ENCODE data around the gene B4GALT5.
"Not testable (repeated sequence)": the region's sequence is repeated elsewhere in the genome, so short reads cannot be mapped to it uniquely, and the experiment has no call there.

The B4GALT5 gene

DNA sequence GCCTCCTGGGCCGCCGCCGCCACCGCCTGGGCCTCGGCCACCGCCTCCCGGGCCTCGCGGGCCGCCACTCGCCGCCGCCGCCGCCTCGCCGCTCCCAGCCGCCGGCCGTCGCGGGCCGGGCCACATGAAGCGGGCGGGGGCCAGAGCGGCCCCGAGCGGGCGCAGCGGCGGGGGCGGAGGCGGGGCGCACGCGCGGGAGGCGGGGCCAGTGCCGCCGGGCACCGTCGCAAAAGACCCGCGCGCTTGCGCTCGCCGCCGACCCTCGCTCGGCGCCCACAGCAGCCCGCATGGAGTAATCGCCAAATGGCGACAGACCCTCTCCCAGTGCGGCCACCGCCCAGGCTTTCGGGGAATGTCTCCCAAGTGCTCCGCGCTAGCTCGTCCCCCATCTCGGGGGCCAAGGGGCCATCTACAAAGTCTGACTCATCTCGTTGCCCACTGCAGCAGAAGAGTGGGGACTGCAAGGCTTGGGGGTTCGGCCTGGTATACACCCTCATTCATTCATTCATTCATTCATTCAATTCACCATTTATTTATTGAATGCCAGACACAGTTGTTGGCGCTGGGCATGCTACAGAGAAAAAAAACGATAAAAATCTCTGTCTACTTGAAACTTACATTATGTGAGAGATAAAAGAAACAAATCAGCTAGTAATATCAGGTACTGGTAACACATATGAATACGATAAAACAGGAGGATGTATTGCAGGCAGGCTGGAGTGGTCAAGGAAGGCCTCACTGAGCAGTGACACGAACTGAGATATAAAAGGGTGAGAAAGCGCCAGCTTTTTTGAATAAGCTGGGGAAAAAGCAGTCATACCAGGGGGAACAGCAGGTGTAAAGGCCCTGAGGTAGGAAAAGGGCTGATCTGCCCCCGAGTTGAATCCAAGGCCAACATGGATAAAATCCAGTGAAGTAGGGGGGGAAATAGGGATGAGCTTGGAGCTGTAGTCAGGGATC is at the start of gene B4GALT5:
TSS of gene B4GALT5 (minus strand) at position 126 of the 960 bp plus-strand sequence. CDS start 188 bp downstream, outside the sequence.
- peak; percentile 88 for DNase-seq

DNA sequence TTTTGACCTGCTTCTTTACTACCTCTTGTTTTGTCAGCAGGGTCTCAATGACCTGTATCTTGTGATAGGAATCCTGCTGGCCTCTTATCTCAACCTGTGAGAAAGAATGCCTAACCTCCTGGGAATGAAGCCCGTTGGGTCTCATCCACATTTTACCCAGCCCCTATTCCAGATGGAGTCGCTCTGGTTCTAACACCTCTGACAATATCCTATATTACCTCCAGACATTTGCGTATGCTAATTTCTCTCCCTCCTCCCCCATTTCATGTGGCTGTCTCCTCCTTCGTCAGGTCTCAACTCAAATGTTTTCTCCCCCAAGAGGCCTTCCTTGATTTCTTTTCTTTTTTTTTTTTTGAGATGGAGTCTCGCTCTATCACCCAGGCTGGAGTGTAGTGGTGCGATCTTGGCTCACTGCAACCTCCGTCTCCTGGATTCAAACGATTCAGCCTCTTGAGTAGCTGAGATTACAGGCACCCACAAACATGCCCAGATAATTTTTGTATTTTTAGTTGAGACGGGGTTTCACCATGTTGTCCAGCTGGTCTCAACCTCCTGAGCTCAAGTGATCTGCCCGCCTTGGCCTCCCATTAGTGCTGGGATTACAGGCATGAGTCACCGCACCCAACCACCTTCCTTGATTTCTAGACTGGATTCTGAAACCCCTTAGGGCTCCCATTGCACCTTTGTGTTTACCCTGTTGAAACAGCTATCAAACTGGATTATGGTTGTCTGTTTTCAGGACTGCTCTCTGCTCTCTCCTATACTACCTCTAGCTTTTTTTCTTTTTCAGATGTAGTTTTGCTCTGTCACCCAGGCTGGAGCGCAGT is 49.5 kb upstream of the B4GALT5 start:
- DNase-seq: no peak

DNA sequence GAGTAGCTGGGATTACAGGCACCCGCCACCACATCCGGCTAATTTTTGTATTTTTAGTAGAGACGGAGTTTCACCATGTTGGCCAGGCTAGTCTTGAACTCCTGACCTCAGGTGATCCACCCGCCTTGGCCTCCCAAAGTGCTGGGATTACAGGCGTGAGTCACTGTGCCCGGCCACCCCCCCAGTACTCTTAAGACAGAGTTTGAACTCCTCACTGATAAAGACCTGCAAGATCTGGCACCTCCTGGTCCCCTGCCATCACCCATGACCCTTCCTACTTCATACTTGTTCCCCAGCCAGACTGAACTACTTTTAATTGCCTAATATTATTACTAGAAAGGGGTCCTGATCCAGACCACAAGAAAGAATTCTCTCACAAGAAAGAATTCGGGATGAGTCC is 48.2 kb upstream of the B4GALT5 start:
- DNase-seq: not testable (repeated sequence)

DNA sequence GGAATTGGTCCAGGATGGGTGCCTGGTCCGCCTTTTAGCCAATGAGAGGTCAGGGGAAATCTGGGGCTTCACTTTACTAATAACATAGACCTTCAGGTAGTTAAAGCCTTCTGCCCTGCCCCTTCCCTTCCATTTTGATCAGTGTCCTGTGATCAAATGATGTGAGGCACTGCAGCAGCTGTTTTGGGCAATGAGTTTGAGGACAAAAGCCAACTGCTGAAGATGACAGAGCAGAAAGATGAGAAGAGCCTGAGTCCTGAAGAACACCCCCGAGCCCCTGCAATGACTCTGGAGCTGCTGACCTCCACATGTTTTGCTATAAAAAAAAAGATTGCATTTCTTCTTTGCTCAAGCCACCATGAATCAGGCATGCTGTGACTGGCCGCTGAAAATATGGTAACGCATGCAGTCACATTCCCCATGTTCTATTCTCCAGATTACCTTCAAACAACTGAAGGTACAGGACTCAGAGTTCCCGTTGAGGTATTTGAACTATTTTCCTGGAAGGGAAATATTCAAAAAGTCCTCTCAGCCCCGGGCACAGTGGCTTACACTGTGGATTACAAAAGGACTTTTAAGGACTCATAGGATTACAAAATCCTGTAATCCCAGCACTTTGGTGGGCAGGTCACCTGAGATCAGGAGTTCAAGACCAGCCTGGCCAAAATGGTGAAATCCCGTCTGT is 45.7 kb upstream of the B4GALT5 start:
- no peak for DNase-seq

DNA sequence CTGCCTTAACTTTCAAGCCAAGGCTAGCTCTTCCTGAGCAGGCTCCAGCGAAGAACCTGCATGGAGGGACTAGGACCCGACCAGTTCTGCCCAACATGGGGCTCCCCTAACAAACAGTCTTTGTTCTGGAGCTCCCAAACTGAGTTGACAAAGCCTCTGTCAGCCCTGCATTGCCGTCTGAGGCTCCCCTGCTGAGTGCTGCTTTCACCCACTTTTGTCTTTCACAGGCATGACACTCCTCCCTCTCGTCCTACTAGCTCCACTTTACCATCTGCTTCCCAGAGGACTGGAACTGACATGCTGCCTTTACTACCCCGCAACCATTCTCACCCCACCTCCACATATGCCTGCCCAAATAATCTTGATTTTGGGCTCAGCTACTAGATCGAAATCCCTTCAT is 45.1 kb upstream of the B4GALT5 start:
- no peak for DNase-seq

DNA sequence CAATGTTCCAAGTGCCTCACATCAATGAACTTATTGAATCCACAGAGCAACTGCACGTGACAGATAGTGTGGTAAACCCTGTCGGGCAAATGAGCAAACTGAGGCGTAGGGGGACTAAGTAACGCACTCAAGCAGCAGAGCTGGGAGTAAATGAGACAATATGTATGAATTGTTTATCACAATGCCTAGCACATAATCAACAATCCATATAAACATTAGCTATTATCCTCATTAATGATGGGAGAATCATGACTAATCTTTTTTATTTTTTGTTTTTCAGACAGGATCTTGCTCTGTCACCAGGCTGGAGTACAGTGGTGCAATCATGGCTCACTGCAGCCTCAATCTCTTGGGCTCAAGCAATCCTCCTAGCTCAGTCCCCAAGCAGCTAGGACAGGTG is 43.9 kb upstream of the B4GALT5 start:
- DNase-seq: no peak

DNA sequence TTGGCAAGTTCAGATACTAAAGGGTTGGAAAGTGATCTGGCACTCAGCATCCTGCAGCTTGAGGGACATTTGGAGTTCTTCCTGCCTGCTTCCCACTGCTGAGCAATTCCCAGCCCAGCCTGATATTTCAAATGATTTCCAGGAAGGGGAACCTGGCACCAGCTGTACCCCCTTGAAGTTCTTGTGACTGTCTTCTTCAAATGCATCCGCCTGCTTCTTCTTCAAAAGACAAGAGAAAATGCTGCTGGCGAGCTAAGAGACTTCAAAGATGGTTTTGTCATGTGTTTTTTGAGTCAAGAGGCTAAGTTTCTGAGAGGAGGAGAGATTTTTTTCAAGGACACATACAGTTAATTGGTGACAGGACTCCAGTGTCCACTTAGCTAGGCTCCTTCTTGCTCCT is 42.6 kb upstream of the B4GALT5 start:
- DNase-seq: no peak

- no peak for DNase-seq
Observed at GRCh38 chr20:49754596-49754995, 40.9 kb upstream of the B4GALT5 start.

DNA sequence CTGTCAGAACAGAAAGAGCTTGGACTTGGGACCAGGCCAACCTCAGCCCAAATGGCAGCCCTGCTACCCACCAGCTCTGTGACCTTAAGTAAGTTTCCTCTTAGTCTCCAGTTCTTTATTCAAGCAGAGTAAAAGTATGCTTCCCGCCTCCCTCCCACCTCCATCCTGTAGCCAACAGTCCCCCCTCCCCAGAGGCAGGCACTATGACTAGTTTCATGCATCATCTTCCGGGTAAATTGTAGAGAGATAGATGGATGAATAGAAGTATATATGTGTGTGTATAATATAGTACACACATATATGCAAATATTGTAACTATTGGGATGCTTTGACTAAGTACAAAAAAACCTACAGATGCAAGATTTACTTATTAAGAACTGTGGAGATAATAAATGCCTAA is 39.5 kb upstream of the B4GALT5 start:
- no peak for DNase-seq

DNA sequence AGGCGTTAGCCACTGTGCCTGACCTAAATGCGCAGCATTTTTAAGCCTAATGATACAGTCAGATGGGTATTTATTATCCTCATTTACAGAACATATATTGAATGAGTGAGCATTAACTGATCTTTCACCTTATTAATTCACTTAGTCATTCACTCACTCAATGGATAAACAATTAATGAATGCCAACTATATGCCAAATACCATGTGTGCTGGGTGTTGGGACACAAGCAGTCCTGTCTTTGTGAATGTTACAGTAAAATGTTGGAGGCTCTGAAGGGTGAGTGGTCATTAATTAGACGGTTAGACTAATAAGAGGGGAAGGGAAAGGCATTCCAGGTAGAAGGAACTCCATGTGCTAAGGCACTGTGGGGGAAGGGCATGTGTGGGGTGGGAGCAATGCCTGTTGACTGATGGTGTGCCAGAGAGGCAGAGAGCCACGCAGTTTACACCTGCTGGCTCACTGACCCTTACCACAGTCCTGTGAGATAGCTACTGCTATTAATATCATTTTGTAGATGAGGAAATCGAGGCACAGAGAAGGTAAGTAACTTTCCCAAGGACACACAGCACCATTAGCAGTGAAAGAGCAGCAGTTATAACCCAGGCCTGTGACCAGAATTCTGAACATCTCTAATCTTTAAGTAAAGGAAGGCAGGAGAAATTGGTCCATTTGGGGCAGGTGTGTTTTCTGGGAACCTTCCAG is 38.7 kb upstream of the B4GALT5 start:
- DNase-seq: no peak

- DNase-seq: no peak
Observed at GRCh38 chr20:49751397-49751736, 37.7 kb upstream of the B4GALT5 start.

DNA sequence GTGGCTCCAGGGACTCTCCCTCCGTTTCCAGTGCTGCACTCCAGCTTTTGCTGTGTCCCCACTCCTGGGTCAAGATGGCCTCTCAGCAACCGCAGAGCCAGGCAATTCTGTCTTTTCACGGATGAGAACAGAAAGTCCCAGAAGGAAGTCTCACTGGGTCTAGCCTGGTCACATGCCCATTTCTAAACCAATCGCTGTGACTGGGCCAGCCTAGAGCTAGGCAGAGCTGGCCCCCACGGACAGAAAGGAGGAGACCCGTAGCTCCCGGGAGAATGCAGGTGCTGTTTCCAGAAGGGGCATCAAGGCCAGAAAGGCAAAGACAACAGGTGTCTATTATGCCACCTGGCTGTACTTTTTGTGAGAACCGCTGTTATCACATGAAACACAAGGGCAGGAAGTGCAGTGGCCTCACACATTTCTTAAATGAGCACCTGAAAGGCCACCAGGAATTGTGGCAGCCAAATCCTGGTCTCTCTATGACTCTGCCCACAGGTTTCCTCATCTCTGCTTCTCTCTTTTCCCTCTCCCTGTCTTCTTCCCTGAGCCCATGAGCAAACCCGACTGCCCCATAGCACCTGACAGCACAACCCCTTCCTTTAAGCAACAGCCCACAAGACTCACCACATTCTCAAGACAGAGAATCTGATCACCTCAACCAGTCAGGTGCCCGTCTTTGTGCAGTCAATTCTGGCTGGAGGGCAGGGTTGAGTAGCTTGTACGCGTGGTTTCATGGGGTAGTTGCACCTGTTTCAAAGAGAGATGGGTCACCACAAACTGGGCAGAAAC is 37.1 kb upstream of the B4GALT5 start:
- no peak for DNase-seq

GRCh38 chr20:49749625-49750024 is 35.9 kb upstream of the B4GALT5 start:
- no peak for DNase-seq

- no peak for DNase-seq
Observed at GRCh38 chr20:49748525-49748838, 34.8 kb upstream of the B4GALT5 start.

- DNase-seq: no peak
Observed at GRCh38 chr20:49747707-49748524, 34.2 kb upstream of the B4GALT5 start.

GRCh38 chr20:49742948-49743347 is 29.3 kb upstream of the B4GALT5 start:
- no peak for DNase-seq

DNA sequence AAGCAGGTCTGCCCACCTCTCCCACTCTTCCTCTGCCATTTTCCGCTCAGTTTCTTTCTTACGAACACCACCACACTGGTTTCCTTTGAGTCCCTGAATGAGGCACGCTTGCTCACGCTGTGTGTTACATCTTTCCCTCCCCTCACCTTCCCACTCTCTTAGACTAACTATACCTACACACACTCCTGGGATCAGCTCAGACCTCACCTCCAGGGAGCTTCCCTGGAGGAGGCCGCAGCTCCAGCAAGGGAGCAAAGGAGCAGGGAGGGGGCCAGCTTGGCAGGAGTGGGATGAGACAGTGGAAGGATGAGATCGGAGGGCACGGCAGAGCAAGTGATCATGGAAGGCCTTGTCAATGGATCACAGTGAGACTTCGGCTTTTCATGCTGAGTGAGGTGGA is 28.3 kb upstream of the B4GALT5 start:
- DNase-seq: no peak

- no peak for DNase-seq
Observed at GRCh38 chr20:49740807-49741206, 27.1 kb upstream of the B4GALT5 start.

GRCh38 chr20:49739042-49739441 is 25.4 kb upstream of the B4GALT5 start:
- DNase-seq: no peak

GRCh38 chr20:49737260-49737659 is 23.6 kb upstream of the B4GALT5 start:
- DNase-seq: no peak

- no peak for DNase-seq
Observed at GRCh38 chr20:49729780-49730179, 16.1 kb upstream of the B4GALT5 start.
